ENCODE data around the gene GOLGA8A.

GOLGA8A gene

GRCh38 chr15:34461730-34462129 lies 24.1 kb upstream of the GOLGA8A start:
- TF ChIP-seq CTCF (IDR thresholded peaks at IDR 0.05; ENCODE audit: low read length, missing control alignments): no peak
- H3K4me3 ChIP-seq (replicated peaks; ENCODE audit: low read depth, low read length): no peak overlapping the region
- DNase-seq (ENCODE audit: low read depth): no peak

- TF ChIP-seq CTCF (IDR thresholded peaks at IDR 0.05; ENCODE audit: low read length, missing control alignments): no peak
- H3K4me3 ChIP-seq (replicated peaks; ENCODE audit: low read depth, low read length): no peak overlapping the region
- DNase-seq (ENCODE audit: low read depth): no peak
Observed at GRCh38 chr15:34460451-34460850, 22.8 kb upstream of the GOLGA8A start.

GRCh38 chr15:34456658-34457057 lies 19.1 kb upstream of the GOLGA8A start:
- TF ChIP-seq CTCF (IDR thresholded peaks at IDR 0.05; ENCODE audit: low read length, missing control alignments): no peak
- DNase-seq (ENCODE audit: low read depth): no peak

GRCh38 chr15:34442891-34443290 lies 5.3 kb upstream of the GOLGA8A start:
- TF ChIP-seq CTCF (IDR thresholded peaks at IDR 0.05; ENCODE audit: low read length, missing control alignments): no peak

More at GRCh38 chr15:34456658-34457057, 19.1 kb upstream of the GOLGA8A start:
- no peak overlapping the region for H3K4me3 ChIP-seq (replicated peaks; ENCODE audit: low read depth, low read length)

GRCh38 chr15:34439878-34440277 lies 2.3 kb upstream of the GOLGA8A start:
- TF ChIP-seq CTCF (IDR thresholded peaks at IDR 0.05; ENCODE audit: low read length, missing control alignments): no peak
- DNase-seq (ENCODE audit: low read depth): no peak
- no peak overlapping the region for H3K4me3 ChIP-seq (replicated peaks; ENCODE audit: low read depth, low read length)

More at GRCh38 chr15:34442891-34443290, 5.3 kb upstream of the GOLGA8A start:
- H3K4me3 ChIP-seq (replicated peaks; ENCODE audit: low read depth, low read length): no peak overlapping the region
- no peak for DNase-seq (ENCODE audit: low read depth)

GRCh38 chr15:34436956-34437442 lies 609 bp downstream of the GOLGA8A start:
- TF ChIP-seq CTCF (IDR thresholded peaks at IDR 0.05; ENCODE audit: low read length, missing control alignments): no peak
- peak; percentile 46 for DNase-seq (ENCODE audit: low read depth)
- peak overlapping the region; percentile 66 for H3K4me3 ChIP-seq (replicated peaks; ENCODE audit: low read depth, low read length)
